GM12892 (cell line): ENCODE measurements around the gene DDX3X.
"Not testable (repeated sequence)": the region's sequence is repeated elsewhere in the genome, so short reads cannot be mapped to it uniquely, and the experiment has no call there.

Experiments used
- DNase-seq: peaks from one replicate; pipeline ENCODE4 v3.0.0; 2011; ENCODE audit not compliant: insufficient read length
- FAIRE-seq: peaks from 2 replicates; lab custom pipeline; 2011; peaks lifted over from hg19 to GRCh38; lab: Jason Lieb, UNC
- POLR2A ChIP-seq: IDR thresholded peaks from 2 replicates; pipeline ENCODE4 v1.6.1; 2011; ENCODE audit warnings: low read depth, low read length, control low read depth
- POLR2AphosphoS5 ChIP-seq: IDR thresholded peaks from 2 replicates; pipeline ENCODE4 v1.6.1; 2011; ENCODE audit warnings: low read depth, low read length, control low read depth
- TAF1 ChIP-seq: IDR thresholded peaks from 2 replicates; pipeline ENCODE4 v1.6.1; 2011; ENCODE audit warnings: low read depth, mild to moderate bottlenecking, control low read depth, low read length, borderline replicate concordance

Gene DDX3X

DNA sequence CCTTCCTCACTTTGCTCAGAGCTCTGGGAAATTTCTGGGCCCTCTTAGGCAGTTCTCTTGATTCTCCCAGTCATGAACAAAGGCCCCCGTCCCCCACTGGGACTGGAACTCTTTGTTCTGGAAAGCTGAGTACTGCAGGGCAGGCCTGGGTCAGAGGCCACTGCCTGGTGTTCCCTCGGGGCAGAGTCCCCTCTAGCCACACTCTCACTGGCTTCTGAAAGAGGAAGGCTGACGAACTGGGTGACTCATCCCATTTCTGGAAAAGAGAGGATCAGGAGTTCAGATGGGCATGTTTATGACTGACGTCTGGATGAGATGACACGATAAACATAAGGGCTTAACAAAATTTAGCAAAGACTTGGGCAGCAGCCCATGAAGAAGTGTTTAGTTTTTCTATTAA lies 47.7 kb downstream of the DDX3X start:
- FAIRE-seq (no peak), DNase-seq (no peak)
- TF ChIP-seq TAF1 = no peak
- TF ChIP-seq POLR2AphosphoS5 = no peak
- TF ChIP-seq POLR2A = no peak

DNA sequence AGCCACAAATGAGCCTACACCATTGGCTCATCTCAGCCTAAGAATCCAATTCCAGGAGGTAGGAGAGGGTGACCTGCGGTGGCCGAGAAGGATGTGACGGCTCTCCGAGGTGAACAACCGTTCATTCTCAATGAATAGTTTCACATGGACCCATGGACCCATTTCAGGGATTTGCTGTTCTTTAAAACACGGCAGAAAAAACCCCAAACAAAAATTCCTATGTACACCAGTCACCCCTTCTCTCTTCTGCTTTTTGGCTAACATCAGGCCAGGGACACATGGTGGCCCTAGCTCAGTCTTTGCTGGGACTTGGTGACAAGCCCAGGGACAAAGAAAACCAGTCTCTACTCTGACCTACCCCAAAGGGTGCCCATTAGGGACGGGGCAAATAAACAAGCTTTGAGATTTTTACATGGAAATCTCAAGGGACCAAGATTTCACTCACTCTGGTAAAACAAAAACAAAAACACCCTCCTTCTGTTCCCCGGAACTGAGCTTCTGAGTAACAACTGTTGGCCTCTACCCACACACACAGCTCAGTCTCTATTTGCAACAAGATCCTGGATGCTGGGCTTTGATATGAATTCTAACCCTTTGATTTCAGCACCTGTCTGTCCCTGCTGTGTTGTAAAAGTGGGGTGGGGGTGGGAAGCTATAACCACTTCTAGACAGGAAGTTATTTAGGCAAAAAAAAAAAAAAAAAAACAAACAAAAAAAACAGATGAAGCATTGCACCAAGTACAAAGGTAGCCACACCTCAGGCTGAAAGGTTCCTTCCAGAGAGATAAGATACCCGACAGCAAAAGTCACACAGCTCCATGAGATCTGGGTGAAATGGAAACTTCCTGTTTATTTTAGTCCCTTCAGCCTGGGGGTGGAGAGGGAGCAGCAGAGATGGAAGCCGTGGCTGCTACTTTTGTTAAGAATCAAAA lies 49.0 kb downstream of the DDX3X start:
- no peak for DNase-seq
- no peak for FAIRE-seq
- no peak for TF ChIP-seq POLR2AphosphoS5
- no peak for TF ChIP-seq POLR2A
- no peak for TF ChIP-seq TAF1

DNA sequence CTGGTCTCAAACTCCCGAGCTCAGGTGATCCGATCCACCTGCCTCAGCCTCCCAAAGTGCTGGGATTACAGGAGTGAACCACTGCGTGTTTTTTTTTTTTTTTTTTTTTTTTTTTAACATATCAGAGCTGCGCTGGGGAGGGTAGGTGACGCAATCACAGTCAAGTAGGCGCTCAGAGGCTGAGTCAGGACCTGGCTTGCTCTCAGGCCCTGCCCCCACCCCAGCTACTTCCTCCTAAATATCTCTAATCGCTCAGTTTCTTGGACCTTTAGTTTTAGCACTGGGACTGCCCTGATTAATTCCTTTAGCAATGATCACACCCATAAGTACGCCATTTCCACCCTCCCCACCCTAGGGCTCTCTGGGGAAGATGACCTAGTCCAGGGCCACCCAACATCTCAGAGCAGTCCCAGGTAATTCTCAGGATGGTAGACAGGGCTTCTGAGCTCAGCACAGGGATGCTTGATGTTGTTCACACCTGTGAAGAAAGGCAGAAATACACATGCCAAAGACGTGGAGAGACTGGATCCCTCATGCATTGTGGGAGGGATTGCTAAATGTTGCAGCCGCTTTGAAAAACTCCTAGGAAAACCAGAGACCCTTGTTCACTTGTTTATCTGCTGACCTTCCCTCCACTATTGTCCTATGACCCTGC lies 50.2 kb downstream of the DDX3X start:
- FAIRE-seq (no peak), DNase-seq (no peak)
- TF ChIP-seq TAF1 (no peak), POLR2AphosphoS5 (no peak), POLR2A (no peak)

DNA sequence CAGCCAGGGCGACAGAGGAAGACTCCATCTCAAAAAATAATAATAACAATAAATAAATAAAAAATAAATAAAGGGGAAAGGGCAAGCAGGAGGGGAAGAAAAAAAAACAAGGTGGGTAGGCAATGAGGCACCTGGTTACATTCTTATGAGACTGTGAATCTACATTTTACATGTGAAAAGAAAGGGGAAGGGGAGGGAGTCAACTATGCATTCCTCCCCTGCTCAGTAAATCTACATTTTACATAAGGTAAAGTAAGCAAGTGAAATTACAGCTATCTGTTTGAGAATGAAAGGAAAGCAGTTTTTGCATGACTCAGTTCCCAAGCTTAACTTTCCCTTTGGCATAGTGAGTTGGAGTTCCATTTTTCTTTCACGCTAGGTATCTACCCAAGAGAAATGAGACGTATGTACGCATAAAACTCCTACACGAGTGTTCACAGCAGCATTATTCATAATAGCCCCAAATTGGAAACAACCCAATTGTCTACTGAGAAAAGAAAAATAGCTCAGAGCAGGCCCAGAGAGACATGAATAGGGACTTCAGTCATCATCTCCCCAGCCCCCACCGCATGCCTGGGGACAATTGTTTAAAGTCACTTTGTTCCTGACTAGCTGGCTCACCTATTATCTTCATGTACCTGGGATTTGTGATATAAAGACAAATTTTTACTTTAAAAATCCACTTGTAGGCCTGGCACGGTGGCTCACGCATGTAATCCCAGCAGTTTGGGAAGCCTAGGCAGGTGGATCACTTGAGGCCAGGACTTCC lies 52.4 kb downstream of the DDX3X start:
- FAIRE-seq (no peak), DNase-seq (no peak)
- no peak for TF ChIP-seq POLR2A
- TF ChIP-seq POLR2AphosphoS5 = no peak
- TF ChIP-seq TAF1 = no peak

DNA sequence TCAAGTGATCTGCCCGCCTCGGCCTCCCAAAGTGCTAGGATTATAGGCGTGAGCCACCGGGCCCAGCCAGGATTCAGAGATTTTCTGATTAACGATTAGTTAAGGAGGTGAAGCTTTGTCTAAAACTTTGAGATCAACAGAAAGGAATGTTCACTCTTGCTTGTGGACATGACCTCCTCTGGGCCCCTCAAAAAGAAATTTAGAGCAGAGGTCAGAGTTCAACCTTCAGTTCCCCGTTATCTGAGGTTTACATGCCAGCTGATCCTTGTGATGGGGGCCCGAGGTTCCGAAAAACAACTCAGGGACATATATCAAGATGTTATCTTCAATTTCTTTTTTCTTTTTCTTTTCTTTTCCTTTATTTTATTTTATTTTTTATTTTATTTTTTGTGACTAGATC lies 54.6 kb downstream of the DDX3X start:
- FAIRE-seq (no peak), DNase-seq (no peak)
- TF ChIP-seq POLR2A (no peak), TAF1 (no peak), POLR2AphosphoS5 (no peak)

DNA sequence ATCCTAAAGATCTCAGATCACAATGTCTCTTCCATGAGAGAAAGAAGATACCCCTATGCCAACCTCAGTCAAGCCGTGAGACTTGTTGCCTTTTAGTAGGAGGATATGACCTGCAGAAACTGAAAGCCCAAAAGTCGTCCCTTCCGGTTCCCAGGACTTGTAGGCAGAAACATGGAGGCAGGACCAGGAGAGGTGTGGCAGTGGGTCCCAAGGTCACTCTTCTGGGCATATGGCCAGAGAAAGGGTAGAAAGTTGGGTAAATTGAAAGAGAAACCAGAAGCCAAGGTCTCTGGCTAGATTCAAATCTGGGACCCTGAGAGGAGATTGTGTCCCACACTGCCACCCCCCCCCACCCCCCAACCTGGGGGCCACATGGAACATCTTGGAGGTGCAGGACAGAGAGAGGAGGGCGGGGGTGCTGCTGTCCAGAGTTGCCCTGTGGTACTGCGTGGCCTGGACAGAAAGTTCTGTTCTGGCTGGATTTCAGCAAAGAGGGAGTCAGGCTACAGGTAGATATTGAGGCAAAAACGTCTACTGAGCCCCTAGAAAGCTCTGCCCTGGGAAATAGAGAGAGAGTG lies 55.4 kb downstream of the DDX3X start:
- no peak for TF ChIP-seq POLR2A
- no peak for TF ChIP-seq POLR2AphosphoS5
- TF ChIP-seq TAF1 = no peak
- FAIRE-seq (no peak), DNase-seq (no peak)

DNA sequence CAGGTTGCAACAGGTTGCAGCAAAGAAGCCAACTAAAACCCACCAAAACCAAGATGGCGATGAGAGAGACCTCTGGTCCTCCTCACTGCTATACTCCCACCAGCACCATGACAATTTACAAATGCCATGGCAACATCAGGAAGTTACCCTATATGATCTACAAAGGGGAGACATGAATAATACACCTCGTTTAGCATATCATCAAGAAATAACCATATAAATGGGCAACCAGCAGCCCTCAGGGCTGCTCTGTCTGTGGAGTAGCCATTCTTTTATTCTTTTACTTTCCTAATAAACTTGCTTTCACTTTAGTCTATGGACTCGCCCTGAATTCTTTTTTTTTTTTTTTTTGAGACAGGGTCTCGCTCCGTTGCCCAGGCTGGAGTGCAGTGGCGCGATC lies 56.6 kb downstream of the DDX3X start:
- DNase-seq, FAIRE-seq: not testable (repeated sequence)

DNA sequence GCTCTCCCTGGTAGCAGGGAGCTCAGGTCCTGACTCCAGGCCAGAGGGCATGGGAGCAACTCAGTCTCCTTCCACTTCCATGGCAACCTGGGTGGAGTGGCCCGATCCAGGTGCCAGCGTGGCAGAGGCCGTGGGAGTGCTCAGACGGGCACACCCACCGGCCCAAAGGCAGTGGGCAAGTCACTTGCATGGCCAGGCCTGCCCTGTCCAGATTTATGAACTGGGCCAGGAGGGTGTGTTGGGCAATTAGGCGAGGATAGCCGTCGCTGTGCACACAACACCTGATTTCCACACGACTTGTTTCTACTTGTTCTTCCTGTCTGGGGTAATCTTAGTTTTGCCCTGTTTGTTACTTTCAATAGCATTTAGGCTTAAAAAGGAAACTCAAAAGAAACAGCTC lies 57.6 kb downstream of the DDX3X start:
- FAIRE-seq = no peak
- TF ChIP-seq POLR2A (no peak), POLR2AphosphoS5 (no peak), TAF1 (no peak)
- no peak for DNase-seq

DNA sequence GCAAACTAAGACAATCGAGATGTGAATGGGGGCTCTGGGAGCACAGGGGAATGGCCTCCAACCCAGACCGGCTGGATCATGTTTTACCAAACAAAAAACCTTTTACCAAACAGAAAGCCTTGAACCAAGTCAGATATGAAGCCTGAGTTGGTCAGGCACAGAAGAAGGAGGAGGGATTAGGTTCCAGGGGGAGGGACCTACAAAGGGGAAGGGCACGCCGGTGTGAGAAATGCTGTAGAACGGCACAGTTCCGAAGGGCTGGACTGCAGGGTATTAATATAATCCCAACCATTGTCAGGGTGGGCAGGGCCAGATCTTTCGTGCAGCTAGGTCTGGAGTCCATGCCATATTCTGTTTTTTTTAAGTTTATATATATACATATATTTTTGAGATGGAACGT lies 60.3 kb downstream of the DDX3X start:
- TF ChIP-seq POLR2AphosphoS5 (no peak), TAF1 (no peak), POLR2A (no peak)
- FAIRE-seq = no peak

DNA sequence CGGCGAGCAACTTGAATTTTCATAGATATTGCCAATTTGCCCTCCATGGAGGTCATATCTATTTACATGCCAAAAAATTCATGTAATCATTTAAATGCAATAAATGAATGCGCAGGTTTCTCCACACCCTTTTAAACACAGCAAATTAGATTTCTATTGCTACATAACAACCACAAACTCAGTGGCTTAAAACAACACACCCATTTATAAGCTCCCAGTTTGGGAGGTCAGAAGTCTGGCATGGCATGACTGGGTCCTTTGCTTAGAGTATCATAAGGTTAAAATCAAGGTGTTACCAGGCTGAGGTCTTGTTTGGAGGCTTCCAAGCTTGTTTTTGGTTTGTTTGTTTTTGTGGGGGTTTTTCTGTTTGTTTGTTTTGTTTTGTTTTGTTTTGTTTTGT lies 63.3 kb downstream of the DDX3X start:
- FAIRE-seq = no peak
- no peak for TF ChIP-seq POLR2AphosphoS5
- TF ChIP-seq TAF1 = no peak
- no peak for DNase-seq

More for the DNA sequence above, 60.3 kb downstream of the DDX3X start:
- no peak for DNase-seq

DNA sequence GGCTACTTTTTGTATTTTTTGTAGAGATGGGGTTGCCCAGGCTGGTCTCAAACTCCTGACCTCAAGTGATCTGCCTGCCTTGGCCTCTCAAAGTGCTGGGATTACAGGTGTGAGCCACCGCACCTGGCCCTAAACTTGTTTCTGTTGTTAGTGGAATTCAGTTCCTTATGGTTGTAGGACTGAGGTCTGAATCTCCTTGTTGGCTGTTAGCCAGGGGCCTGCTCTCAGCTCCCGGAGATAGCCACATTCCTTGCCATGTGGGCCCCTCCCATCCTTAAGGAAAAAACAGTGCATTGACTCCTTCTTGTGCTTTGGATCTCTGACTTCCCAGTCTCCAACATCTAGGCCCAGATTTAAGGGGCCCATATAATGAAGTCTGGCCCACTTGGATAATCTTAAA lies 63.8 kb downstream of the DDX3X start:
- no peak for DNase-seq
- FAIRE-seq = no peak
- no peak for TF ChIP-seq POLR2A
- TF ChIP-seq POLR2AphosphoS5 = no peak
- TF ChIP-seq TAF1 = no peak

DNA sequence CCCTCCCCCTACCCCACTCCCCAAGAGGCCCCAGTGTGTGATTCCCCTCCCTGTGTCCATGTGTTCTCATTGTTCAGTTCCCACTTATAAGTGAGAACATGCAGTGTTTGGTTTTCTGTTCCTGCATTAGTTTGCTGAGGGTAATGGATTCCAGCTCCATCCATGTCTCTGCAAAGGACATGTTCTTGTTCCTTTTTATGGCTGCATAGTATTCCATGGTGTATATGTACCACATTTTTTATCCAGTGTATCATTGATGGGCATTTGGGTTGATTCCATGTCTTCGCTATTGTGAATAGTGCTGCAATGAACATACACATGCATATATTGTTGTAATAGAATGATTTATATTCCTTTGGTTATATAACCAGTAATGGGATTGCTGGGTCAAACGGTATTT lies 68.6 kb downstream of the DDX3X start:
- FAIRE-seq, DNase-seq: not testable (repeated sequence)
